Stimulated activated CD8-positive, alpha-beta memory T cell treated with anti-CD3 and anti-CD28 coated beads, Interleukin-12 subunit alpha, Interleukin-12 subunit beta, amount 100 ng/mL, for 4 hours (primary cell): ENCODE results near the gene DNAJC5.
"Not testable (repeated sequence)": the region's sequence is repeated elsewhere in the genome, so short reads cannot be mapped to it uniquely, and the experiment has no call there.

Experiments used
- DNase-seq: peaks from one replicate; pipeline ENCODE4 v3.0.0-alpha.2; 2020; ENCODE audit warnings: low read depth

The DNAJC5 gene, protein sequence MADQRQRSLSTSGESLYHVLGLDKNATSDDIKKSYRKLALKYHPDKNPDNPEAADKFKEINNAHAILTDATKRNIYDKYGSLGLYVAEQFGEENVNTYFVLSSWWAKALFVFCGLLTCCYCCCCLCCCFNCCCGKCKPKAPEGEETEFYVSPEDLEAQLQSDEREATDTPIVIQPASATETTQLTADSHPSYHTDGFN

DNA sequence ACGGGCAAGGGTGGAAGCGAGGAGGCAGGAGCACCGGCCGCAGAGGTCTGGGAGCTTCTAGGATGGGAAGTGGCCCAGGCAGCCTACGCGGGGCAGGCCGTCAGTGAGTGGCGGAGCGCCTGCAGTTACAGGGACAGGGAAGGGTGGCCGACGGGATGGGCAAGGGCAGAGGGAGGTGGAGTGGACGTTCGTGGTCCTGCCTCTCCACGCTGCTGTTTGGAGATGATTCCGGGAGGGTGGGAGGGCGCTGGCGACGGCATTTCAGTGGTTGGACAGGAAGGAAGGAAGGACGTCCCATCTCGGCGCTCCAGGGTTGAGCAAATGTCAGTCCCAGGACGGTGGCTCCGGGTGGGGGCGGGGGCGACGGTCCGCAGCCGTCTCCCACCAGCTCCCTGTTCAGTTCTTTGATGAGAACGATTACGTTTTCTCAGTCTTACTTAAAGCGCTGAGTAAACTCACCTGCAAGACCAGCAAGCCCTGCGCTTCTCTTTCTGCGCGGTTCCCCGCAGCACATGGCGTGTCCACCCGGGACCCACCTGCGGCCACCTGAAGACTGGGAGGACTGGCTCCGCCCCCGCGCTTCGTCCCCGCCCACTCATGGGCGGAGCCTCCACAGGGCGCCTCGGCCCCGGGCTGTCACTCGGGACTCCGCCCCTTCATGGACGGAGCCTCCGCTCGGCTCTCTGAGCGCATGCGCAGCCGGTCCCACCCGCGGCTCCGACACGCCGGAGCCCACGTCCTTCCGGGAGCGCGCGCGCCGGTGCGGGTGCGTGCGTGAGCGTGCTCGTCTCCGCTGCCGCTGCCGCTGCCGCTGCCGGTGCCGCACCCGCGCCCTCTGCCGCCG lies at the start of gene DNAJC5:
TSS of gene DNAJC5 (plus strand) at position 769 of the 844 bp plus-strand sequence. CDS start 33,220 bp downstream, outside the sequence.
- peak; percentile 96 for DNase-seq

GRCh38 chr20:63846128-63846771 lies 48.7 kb upstream of the DNAJC5 start:
- DNase-seq: no peak

DNA sequence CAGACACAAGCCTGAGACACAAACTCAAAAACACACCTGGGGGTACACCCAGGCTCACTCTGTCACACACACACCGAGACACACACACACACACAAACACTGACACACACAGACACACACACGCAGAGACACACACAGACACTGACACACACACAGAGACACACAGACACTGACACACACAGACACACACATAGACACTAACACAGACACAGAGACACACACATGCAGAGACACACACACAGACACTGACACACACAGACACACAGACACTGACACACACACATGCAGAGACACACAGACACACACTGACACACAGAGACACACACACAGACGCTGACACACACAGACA lies 48.1 kb upstream of the DNAJC5 start:
- no peak for DNase-seq

- no peak for DNase-seq
Observed at GRCh38 chr20:63847237-63848002, 47.5 kb upstream of the DNAJC5 start.

DNA sequence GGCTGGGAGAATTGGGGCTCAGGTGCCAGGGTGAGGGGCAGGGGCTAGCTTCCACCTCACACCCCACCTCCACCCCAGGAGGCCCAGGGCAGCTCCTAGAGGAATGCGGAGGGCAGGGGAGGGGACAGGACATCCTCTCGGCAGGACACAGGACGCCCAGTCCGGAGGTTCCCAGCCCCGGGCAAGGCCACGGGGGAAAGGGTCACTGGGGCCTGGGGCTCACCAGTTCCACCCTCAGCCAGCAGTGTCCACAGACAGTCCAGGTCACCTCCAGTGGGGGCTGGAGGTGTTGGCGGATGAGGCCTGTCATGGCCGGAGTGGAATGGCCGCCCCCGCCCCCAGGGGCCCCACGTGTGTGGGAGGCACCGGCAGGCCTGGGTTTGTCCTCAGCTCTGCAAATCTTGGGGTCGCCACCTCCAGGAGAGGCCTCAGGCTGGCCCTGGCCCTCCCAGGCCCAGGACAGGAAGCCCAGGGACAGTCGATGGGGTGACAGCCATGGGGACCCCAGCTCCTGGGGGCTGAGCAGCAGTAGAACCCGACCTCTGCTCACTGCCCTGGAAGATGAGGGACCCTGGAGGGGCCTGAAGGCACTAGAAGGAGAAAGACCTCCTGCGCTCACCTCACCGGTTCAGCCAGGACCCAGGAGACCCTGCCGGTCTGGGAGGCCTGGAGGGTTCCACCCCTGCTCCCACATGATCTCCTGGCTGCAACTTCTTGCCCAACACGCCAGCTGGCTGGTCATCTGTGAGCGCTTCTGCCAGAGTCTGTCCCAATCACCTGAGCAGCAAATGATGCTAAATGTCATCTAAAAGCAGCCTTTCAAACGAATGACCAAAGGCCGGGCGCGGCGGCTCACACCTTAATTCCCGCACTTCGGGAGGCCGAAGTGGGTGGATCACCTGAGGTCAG lies 46.7 kb upstream of the DNAJC5 start:
- DNase-seq: no peak

GRCh38 chr20:63850689-63851547 lies 44.0 kb upstream of the DNAJC5 start:
- DNase-seq: no peak

- not testable (repeated sequence) for DNase-seq
Observed at GRCh38 chr20:63851548-63851943, 43.4 kb upstream of the DNAJC5 start.

GRCh38 chr20:63853733-63854068 lies 41.2 kb upstream of the DNAJC5 start:
- DNase-seq: not testable (repeated sequence)

DNA sequence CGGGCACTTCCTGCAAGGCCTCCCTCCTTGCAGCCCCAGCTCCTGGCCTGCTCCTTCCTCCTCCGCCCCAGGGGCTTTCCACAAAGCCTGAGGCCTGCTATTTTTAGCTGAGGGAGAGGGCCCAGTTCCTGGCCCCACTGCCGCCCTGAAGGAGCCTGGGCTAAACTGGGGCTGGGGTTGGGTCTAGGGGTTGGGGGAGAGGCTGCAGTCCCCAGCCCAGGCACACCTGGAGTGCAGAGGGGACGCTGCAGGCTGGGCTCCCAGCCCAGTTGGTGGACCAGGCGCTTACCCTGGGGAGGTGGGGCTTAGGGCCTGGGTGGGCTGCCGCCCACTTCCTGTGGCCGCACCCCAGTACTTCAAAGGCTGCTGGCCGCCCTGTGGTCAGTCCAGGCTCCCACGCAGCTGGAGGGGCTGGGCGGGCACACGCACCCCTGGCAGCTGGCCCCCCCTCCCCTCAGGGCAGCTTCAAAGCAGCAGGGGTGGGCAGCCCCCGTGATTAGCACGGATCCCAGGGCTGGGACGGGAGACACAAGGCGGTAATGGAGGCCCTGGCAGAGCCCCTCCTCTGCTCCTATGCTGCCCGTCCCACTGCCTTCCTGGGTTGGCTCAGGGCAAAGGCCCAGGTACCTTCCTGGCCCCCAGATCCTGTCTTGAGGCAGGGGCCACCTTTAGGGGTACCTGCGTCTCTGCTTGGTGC lies 40.7 kb upstream of the DNAJC5 start:
- DNase-seq: no peak

GRCh38 chr20:63854766-63855362 lies 40.1 kb upstream of the DNAJC5 start:
- DNase-seq: no peak

GRCh38 chr20:63855363-63856097 lies 39.4 kb upstream of the DNAJC5 start:
- DNase-seq: no peak

- DNase-seq: no peak
Observed at GRCh38 chr20:63856098-63856511, 38.8 kb upstream of the DNAJC5 start.

GRCh38 chr20:63857764-63858392 lies 37.0 kb upstream of the DNAJC5 start:
- DNase-seq: no peak

GRCh38 chr20:63858393-63859165 lies 36.3 kb upstream of the DNAJC5 start:
- DNase-seq: no peak

GRCh38 chr20:63859166-63859699 lies 35.7 kb upstream of the DNAJC5 start:
- DNase-seq: no peak

DNA sequence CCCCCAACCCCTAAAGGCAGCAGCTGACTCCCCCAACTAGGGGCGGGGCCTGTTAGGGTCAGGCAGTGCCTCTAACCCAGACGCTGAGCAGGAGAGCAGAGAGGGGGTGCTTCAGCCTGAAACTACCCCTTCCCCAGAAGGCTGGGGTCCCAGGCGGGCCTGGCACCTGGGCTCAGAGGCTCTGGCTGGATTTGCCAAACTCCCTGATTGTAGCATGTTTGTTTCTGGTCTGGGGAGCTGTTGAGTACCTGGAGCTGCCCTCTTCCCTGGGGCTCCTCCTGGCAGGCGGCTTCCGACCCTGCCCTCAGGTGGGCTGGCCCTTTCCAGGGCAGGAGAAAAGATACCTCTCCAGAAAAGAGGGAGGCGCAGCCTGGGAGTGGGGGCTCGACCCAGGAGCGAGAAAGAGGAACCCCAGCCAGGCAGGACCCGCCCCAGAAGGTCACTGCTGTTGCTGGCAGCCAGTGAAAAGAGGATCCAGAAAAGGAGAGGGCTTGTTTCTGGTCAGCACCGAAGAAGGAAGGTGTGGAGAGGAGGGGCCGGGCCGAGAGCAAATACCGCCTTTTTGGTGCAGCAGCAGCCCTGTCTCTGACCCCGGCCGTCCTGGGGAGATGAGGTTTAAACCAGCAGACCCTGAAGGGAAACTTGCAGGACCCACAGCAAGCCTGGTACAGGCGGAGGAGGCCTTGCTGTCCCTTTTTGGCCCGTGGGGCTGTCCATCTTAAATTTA lies 34.4 kb upstream of the DNAJC5 start:
- DNase-seq: no peak
